SK-N-SH treated with all-trans-retinoic acid at 6 μM for 48 hours (cell line): Measurements from ENCODE around the gene FAM32A.

ENCODE experiments used
- TOX ChIP-seq: fragments of 250-450 bp; sonication (Bioruptor Pico); IDR thresholded peaks from 2 replicates; pipeline ENCODE4 v1.8.0; 2021; ENCODE audit warnings: mild to moderate bottlenecking, moderate library complexity, borderline replicate concordance
- ZNF70 ChIP-seq: fragments of 450-650 bp; formaldehyde crosslinking; IDR thresholded peaks from 2 replicates; pipeline ENCODE4 v1.5.0; 2020; ENCODE audit warnings: mild to moderate bottlenecking, moderate library complexity

DNA sequence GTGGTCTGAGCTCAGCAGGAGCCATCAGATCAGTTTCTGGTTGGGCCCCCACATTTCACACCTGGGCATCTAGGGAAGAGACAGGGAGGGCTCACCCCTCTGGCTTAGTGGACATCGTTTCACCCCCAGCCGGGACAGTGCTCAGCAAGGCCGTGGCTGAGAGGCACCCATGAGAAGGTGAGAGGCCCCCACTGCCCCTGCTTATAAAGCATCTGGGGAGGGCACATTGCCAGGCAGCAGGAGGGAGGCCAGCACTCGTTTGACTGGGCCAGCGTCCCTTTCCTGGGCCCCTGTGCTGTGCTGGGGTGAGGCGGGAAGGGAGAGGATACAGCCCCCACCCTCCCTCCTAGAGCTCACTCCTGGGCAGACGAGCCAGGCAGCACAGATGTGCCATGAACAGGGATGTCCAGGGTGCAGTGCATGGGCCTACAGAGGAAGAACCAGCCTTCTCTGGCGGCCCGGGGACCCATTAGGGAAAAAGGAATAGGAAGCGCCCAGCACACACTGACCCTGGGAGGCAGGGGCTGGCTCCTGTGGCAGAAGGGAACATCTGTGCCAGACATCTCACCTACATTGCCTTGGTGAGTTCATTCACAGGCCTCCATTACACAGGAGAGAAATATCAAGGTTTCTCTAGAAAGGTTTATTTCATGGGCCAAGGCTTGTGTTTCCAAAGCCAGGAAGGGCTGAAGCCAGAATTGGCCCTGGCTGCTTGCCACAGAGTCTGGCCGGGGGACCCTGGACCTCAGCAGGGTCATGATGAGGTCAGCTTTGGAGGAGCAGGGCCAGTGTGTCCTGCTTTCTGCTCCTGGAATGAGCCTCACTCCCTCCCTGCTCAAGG lies 20.2 kb downstream of the FAM32A start:
- TF ChIP-seq ZNF70, result no peak
- TF ChIP-seq TOX (CRISPR knock-in tag), result no peak
